GM12865 (cell line): ENCODE measurements around the gene TMED4.

ENCODE experiments used
- DNase-seq: peaks from one replicate; pipeline ENCODE4 v3.0.0; 2010; ENCODE audit warnings: low read depth
- H3K4me3 ChIP-seq: 2 replicates; pipeline ENCODE4 v1.5.1; 2011; ENCODE audit warnings: mild to moderate bottlenecking, low read depth, low read length, control low read depth
- CTCF ChIP-seq: IDR thresholded peaks from 2 replicates; pipeline ENCODE4 v1.5.1; 2011; ENCODE audit warnings: low read length, control low read depth, low read depth, inconsistent platforms; ENCODE audit not compliant: insufficient read depth; ENCODE audit errors: missing control alignments

The TMED4 gene

GRCh38 chr7:44575054-44575453, 7.0 kb downstream of the TMED4 start:
- no peak for TF ChIP-seq CTCF
- H3K4me3 ChIP-seq, result no peak overlapping the region; the same call in 1 of the 2 replicates

GRCh38 chr7:44574287-44574872, 7.7 kb downstream of the TMED4 start:
- TF ChIP-seq CTCF, result no peak
- no peak for DNase-seq
- peak overlapping the region; percentile 84 for H3K4me3 ChIP-seq

More at GRCh38 chr7:44575054-44575453, 7.0 kb downstream of the TMED4 start:
- DNase-seq, result no peak

GRCh38 chr7:44573464-44574286, 8.4 kb downstream of the TMED4 start, which contains the start of gene DDX56:
DDX56 (minus strand) TSS chr7:44573908; CDS start chr7:44573895, 13 bp downstream.
- no peak for TF ChIP-seq CTCF
- DNase-seq, result peak; percentile 97
- H3K4me3 ChIP-seq, result peak within 1 kb of the TSS; percentile 84

- no peak for TF ChIP-seq CTCF
- DNase-seq, result no peak
- H3K4me3 ChIP-seq, result peak overlapping the region; percentile 84
Observed at GRCh38 chr7:44572771-44573170, 9.3 kb downstream of the TMED4 start.

GRCh38 chr7:44569959-44570358, 12.1 kb downstream of the TMED4 start:
- no peak for TF ChIP-seq CTCF
- no peak for DNase-seq
- H3K4me3 ChIP-seq, result no peak overlapping the region

- no peak for DNase-seq
- TF ChIP-seq CTCF, result no peak
- H3K4me3 ChIP-seq, result no peak overlapping the region
Observed at GRCh38 chr7:44568771-44569560, 13.1 kb downstream of the TMED4 start.
